Anterior cingulate cortex (tissue), 58 donors: Measurements from ENCODE around the gene POP4.

Experiments used
- DNase-seq, 58 donors: peaks; one replicate each; lab custom pipeline; 2025; lab: John Stamatoyannopoulos, UW

Gene POP4

GRCh38 chr19:29609636-29610035, 3.6 kb downstream of the POP4 start:
- DNase-seq, result no peak

GRCh38 chr19:29610213-29610573, 4.1 kb downstream of the POP4 start:
- DNase-seq, result no peak

- peak in 55 of 58 donors; percentile 21 to 86 (median 63) for DNase-seq
Observed at GRCh38 chr19:29610574-29611271, 4.6 kb downstream of the POP4 start.

GRCh38 chr19:29612121-29612520, 6.0 kb downstream of the POP4 start:
- no peak for DNase-seq

GRCh38 chr19:29612801-29613595, 6.9 kb downstream of the POP4 start:
- no peak for DNase-seq

GRCh38 chr19:29614046-29614445, 8.0 kb downstream of the POP4 start:
- DNase-seq, result no peak

- DNase-seq, result no peak
Observed at GRCh38 chr19:29614780-29615179, 8.7 kb downstream of the POP4 start.

GRCh38 chr19:29615891-29616425, 9.9 kb downstream of the POP4 start:
- no peak for DNase-seq

GRCh38 chr19:29616541-29616940, 10.5 kb downstream of the POP4 start:
- DNase-seq, result no peak

- DNase-seq, result no peak
Observed at GRCh38 chr19:29617366-29618266, 11.5 kb downstream of the POP4 start.

- no peak for DNase-seq
Observed at GRCh38 chr19:29618434-29618833, 12.4 kb downstream of the POP4 start.

- DNase-seq, result no peak
Observed at GRCh38 chr19:29618871-29619270, 12.8 kb downstream of the POP4 start.

- no peak for DNase-seq
Observed at GRCh38 chr19:29620931-29621351, 14.9 kb downstream of the POP4 start.

GRCh38 chr19:29622166-29623070, 16.3 kb downstream of the POP4 start:
- DNase-seq, result peak in 4 of 58 donors; percentile 3 to 42 (median 6)

- no peak for DNase-seq
Observed at GRCh38 chr19:29623726-29624488, 17.8 kb downstream of the POP4 start.

GRCh38 chr19:29624489-29625185, 18.6 kb downstream of the POP4 start:
- no peak for DNase-seq

- DNase-seq, result no peak
Observed at GRCh38 chr19:29625186-29625651, 19.1 kb downstream of the POP4 start.

- DNase-seq, result no peak
Observed at GRCh38 chr19:29626386-29626785, 20.3 kb downstream of the POP4 start.
